ENCODE results near the gene ANKRD34A. TPM values are rescaled to one million over a fixed set of nuclear protein-coding genes. Genes with fewer than 3 reads are reported as not detected.
A peak's percentile ranks its signal among the peaks of the same experiment; 100 is the strongest.

ANKRD34A gene
- total and polyA plus RNA-seq, 2 of the 8 experiments (the other 6 are each of a cell fraction or from before 2014, with no cell fraction given), result 0.15 to 0.20 TPM

DNA sequence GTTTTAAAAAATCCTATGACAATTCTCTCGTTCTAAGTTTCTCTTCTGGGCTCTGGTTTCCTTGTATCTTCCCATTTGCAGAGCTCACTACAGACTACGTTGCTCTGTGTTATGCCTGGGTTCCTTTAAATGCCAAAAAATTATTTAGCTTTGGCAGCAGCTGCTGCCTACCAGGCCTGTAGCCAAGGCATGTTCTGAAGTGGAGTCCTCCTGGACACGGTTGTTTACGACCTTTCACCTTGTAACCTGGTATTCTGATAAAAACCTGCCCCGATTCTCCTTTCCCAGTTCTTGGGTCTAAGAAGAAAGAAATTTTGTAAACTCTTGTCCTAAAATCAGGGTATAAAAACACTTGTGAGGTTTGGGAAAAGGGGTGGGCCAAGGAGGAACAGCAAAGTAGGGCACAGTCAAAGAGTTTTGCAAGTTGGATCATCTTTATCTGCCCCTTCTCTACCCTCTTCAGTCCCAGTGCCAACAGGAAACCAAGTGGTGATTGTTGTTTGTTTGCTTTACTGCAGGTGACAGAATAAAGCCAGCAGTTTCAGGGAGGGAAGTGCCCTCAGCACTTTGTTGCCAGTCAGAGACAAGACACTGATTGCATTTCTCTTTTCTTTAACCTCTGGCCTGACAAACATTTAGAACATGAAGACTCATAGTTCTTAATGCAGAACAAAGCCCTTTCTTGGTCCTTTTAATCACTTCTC lies 35.1 kb upstream of the ANKRD34A start:
- no peak overlapping the region for H2BK120ac ChIP-seq (replicated peaks; ENCODE audit: low read depth, low read length)
- no peak overlapping the region for H2AK5ac ChIP-seq (ENCODE audit: low read depth, low read length)
- H4K91ac ChIP-seq (replicated peaks; ENCODE audit: insufficient read length, low read length), result no peak overlapping the region
- 88% methylated on average over 5 of the region's 5 CpGs; no CpG with 5 or more reads in 1 of the 2 experiments for WGBS, 2 experiments (ENCODE audit: extremely low coverage in 1 of 2, insufficient coverage in 1 of 2, insufficient read length in 1 of 2, insufficient replicate concordance in 2 of 2, low coverage in 1 of 2, low lambda C conversion rate in 2 of 2, missing lambda C conversion rate in 1 of 2)
- peaks cover 2 to 8% (median 6%) of the 10 kb centered on the region in 4 experiments; a peak in 4 of 7 replicates for H3K4me1 ChIP-seq (replicated peaks in 1 of 4; ENCODE audit: control insufficient read depth in 3 of 4, insufficient read depth in 4 of 4, low read length in 3 of 4)
- ChIA-PET CTCF (ENCODE audit: partially characterized antibody) (interaction anchor here (1.3 kb wide), 1 partner anchor 20 kb away, joined by 3 read pairs; no protein-coding TSS in a partner anchor), POLR2A (ENCODE audit: partially characterized antibody) (interaction anchor here (13.4 kb wide), 1 partner anchor 17 kb away, joined by 218 read pairs; no protein-coding TSS in a partner anchor)
- H4K8ac ChIP-seq (ENCODE audit: extremely low read depth, insufficient read depth, low read length), result no peak overlapping the region
- H2BK12ac ChIP-seq (ENCODE audit: low read depth, low read length), result peak overlapping the region; percentile 5; the same call in 1 of the 2 replicates
- H3K4me2 ChIP-seq (ENCODE audit: insufficient read depth in 1 of 2, low read depth in 2 of 2, low read length in 2 of 2), result no peak overlapping the region; a peak in 2 of 4 replicates
- H4K20me1 ChIP-seq (replicated peaks in 1 of 2; ENCODE audit: control insufficient read depth in 1 of 2, insufficient read depth in 2 of 2, low read length in 2 of 2), result peaks cover 0 to under 1% of the 10 kb centered on the region in 2 experiments
- H3K56ac ChIP-seq (replicated peaks; ENCODE audit: insufficient read length, low read depth, low read length), result no peak overlapping the region
- H3K36me3 ChIP-seq (ENCODE audit: control insufficient read depth in 2 of 4, insufficient read depth in 4 of 4, low read length in 3 of 4), result peaks cover 1 to 10% (median 5%) of the 10 kb centered on the region in 4 experiments
- H4K5ac ChIP-seq (ENCODE audit: insufficient read length, low read depth, low read length), result no peak overlapping the region
- peaks cover 4 to 18% of the 10 kb centered on the region in 2 experiments; a peak in 3 of 4 replicates for H3K79me2 ChIP-seq (ENCODE audit: control insufficient read depth in 1 of 2, insufficient read depth in 2 of 2, low read length in 2 of 2)
- H2BK5ac ChIP-seq (ENCODE audit: low read depth, low read length), result no peak overlapping the region
- H3K4me3 ChIP-seq (ENCODE audit: extremely low read depth in 1 of 4, insufficient read depth in 2 of 4, low read depth in 3 of 4, low read length in 4 of 4), result no peak overlapping the region
- H3K23ac ChIP-seq (ENCODE audit: insufficient read length), result no peak overlapping the region
- H3K23me2 ChIP-seq (ENCODE audit: low read depth, low read length), result peaks cover 9% of the 10 kb centered on the region
- no peak overlapping the region for H3K14ac ChIP-seq (ENCODE audit: insufficient read length)
- no peaks in the 10 kb centered on the region for H3K9me3 ChIP-seq (ENCODE audit: insufficient read depth in 2 of 2, low read depth in 1 of 2, low read length in 1 of 2)
- peaks cover 3% of the 10 kb centered on the region; the same call in 1 of the 2 replicates for H3K79me1 ChIP-seq (ENCODE audit: low read depth, low read length)
- no peak overlapping the region for H3K27ac ChIP-seq (ENCODE audit: low read depth, low read length)
- FAIRE-seq (no peak), DNase-seq (ENCODE audit: low read depth in 1 of 2, low spot score in 2 of 2) (no peak)
- no peak overlapping the region for H3K9ac ChIP-seq (replicated peaks in 1 of 4; ENCODE audit: extremely low read depth in 1 of 4, low read depth in 3 of 4, low read length in 3 of 4)
- H2BK20ac ChIP-seq (ENCODE audit: low read length), result no peak overlapping the region
- no peak overlapping the region for H3K18ac ChIP-seq (ENCODE audit: extremely low read depth, low read length)
- peak overlapping the region; percentile 65; the same call in 1 of the 2 replicates for H2AFZ ChIP-seq (ENCODE audit: low read length)
- no peak overlapping the region for H3K4ac ChIP-seq (replicated peaks; ENCODE audit: insufficient read length, low read depth, low read length)
- no peak overlapping the region for H2BK15ac ChIP-seq (ENCODE audit: low read length)
- H3K27me3 ChIP-seq (replicated peaks in 1 of 4; ENCODE audit: control insufficient read depth in 3 of 4, extremely low read depth in 1 of 4, insufficient read depth in 3 of 4, low read length in 3 of 4), result no peaks in the 10 kb centered on the region
- TF ChIP-seq PHF8 (conservative IDR thresholded peaks at IDR 0.05; ENCODE audit: low read depth, low read length), result no peak
- TF ChIP-seq TEAD4 (IDR thresholded peaks at IDR 0.05; ENCODE audit: low read depth, low read length), result no peak
- no peak for TF ChIP-seq BACH1 (IDR thresholded peaks at IDR 0.05; ENCODE audit: low read length)
- TF ChIP-seq TAF7 (optimal IDR thresholded peaks at IDR 0.05; ENCODE audit: borderline replicate concordance, low read depth, low read length), result no peak
- TF ChIP-seq CHD2 (IDR thresholded peaks at IDR 0.05; ENCODE audit: low read length), result no peak
- no peak for TF ChIP-seq FOSL1 (IDR thresholded peaks at IDR 0.05; ENCODE audit: insufficient read depth, low read depth, low read length)
- no peak for TF ChIP-seq NRF1 (IDR thresholded peaks at IDR 0.05; ENCODE audit: low read depth, low read length)
- no peak for TF ChIP-seq KDM4A (IDR thresholded peaks at IDR 0.05; ENCODE audit: low read depth, low read length, severe bottlenecking)
- TF ChIP-seq SP1 (IDR thresholded peaks at IDR 0.05; ENCODE audit: low read depth, low read length), result no peak
- no peak for TF ChIP-seq SIRT6 (IDR thresholded peaks at IDR 0.05; ENCODE audit: low read length)
- no peak for TF ChIP-seq POU5F1 (IDR thresholded peaks at IDR 0.05; ENCODE audit: low read depth, low read length)
- no peak for TF ChIP-seq ASH2L (IDR thresholded peaks at IDR 0.05; ENCODE audit: low read length)
- TF ChIP-seq POLR2AphosphoS5 (IDR thresholded peaks at IDR 0.05; ENCODE audit: low read depth, low read length), result no peak

All from H1 (cell line).